T1000 (cell line): Measurements from ENCODE around the gene ULBP2.
"Not testable (repeated sequence)": the region's sequence is repeated elsewhere in the genome, so short reads cannot be mapped to it uniquely, and the experiment has no call there.

Source experiments
- DNase-seq: peaks from one replicate; lab custom pipeline; 2025; ENCODE audit warnings: mixed read lengths; lab: John Stamatoyannopoulos, UW

ULBP2 gene

GRCh38 chr6:149967591-149967990 is 25.8 kb downstream of the ULBP2 start:
- no peak for DNase-seq

- not testable (repeated sequence) for DNase-seq
These were observed 26.2 kb downstream of the ULBP2 start for GRCh38 chr6:149967999-149968398.

DNA sequence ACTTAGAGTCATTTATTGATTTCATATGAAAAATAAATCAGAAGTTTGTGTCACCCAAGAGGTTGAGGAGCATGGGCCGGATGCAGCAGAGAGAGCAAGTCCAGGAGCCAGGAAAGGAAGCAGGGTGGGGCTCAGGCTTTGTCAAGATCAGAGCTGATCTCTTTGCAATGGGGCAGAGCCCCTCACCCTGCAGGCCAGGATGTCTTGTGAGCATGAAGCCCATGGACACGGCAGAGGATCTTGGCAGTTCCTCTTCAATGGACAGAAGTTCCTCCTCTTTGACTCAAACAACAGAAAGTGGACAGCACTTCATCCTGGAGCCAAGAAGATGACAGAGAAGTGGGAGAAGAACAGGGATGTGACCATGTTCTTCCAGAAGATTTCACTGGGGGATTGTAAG is 27.1 kb downstream of the ULBP2 start:
- not testable (repeated sequence) for DNase-seq

DNA sequence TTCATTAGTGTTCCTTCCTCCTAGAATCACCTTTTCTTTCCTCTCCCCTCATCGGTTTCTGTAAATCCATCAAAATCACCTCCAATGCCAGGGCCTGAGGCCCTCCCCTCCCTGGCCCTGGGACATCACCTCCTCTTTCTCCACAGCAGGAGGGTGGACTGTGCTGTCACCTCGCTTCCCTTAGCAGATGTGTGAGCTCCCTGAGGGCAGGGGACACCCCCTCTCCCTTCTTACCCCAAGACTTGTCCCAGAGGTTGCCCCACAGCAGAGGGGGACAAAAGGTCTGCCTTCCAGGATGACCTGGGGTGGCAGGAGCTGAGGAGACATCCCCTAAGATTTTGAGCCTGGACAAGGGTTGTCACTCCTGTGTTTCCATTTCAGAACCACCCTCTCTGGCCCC is 27.8 kb downstream of the ULBP2 start:
- DNase-seq = no peak

DNA sequence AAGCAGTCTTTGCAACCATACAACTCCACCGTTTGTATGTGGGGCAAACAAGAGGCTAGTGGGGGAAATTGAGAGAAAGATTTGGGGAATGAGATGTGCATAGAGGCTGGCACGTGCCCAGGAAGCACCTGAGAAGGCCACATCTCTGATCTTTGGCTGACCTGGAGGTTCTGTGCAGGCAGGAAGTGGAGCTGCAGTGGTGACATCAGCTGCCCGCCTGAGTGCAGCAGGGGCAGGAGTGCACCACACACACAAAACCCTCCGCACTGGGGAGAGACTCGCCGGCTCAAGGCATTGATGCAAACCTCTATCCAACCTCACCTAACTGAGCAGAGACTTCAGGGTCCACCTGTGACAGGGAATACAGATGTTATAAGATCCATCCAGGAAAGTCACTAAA is 32.6 kb downstream of the ULBP2 start:
- not testable (repeated sequence) for DNase-seq

DNA sequence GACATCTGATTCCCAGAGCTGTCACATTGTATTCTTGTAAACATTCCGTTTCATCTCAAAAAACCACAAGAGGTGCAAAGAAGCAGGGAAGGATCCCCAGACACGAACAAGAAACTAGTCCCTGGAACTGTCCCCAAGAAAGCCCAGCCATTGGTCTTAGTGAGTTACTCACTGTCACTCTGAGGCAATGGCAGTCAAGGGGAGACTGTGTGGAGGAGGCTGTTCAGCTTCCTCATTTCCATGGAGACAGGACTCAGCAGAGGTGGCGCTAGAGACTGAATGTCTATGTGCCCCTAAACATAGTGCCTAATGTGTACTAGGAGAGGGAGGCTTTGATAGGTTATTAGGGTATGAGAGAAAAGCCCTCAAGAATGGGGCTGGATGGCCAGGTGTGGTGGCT is 33.0 kb downstream of the ULBP2 start:
- no peak for DNase-seq

GRCh38 chr6:149975400-149975799 is 33.6 kb downstream of the ULBP2 start:
- no peak for DNase-seq

DNA sequence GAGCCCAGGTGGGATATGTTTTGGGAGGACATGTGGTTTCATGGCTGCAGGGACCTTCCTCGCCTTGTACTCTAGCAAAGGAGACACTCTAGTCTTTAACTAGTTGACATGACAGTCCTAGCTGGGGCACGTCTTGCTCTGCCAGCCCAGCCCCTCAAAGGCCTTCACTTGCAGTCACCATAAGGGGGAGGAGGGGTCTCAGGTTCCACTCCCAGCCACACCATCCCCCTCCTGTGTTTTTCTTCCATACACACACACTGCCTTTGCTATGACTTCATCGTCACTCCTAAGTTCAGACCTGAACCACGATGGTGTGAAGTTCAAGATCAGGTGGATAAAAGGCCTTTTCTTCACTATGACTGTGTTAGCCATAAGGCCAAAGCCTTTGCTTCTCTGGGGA is 35.4 kb downstream of the ULBP2 start:
- no peak for DNase-seq

GRCh38 chr6:149978610-149979009 is 36.8 kb downstream of the ULBP2 start:
- no peak for DNase-seq

- no peak for DNase-seq
These were observed 37.5 kb downstream of the ULBP2 start for GRCh38 chr6:149979293-149979692.

DNA sequence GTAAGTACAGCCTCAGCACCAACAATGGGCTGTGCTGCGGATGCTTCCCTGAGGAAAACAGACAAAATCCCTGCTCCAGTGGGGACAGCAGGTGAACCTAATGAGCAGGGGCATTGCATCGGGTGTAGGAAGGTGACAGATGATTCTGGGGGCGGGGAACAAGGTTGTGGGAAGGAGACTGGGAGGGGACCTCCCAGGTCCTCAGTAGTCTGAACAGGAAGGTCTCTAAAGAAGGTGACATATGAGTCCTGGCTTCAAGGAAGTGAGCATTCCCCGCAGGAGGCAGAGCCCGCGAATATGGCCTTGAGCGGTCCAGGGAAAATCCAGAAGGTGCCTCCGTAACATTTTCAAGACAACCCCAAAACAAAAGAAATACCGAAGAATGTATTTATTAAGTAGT is 41.3 kb downstream of the ULBP2 start:
- DNase-seq = no peak

- no peak for DNase-seq
These were observed 43.0 kb downstream of the ULBP2 start for GRCh38 chr6:149984773-149985172.

- no peak for DNase-seq
These were observed 43.7 kb downstream of the ULBP2 start for GRCh38 chr6:149985481-149985937.

DNA sequence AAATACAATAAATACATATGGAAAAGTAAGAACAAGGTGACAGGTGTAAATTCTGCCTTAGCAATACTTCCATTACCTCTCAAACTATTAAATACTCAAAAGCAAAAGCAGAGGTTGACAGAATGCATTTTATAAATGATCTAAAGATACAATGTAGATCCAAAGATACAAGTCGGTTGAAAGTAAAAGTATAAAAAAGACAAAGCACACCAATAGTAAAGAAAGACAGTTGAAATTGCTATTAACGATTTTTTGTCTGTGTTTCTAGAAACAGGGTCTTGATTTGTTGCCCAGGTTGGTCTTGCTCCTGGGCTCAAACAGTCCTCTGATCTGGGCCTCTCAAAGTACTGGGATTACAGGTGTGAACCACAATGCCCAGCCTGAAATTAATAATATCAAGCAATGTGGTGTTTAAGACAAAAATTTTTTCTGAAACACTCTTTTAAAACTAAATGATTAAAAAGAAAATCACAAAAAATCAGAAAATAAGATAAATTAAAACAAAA is 45.8 kb downstream of the ULBP2 start:
- DNase-seq = no peak

DNA sequence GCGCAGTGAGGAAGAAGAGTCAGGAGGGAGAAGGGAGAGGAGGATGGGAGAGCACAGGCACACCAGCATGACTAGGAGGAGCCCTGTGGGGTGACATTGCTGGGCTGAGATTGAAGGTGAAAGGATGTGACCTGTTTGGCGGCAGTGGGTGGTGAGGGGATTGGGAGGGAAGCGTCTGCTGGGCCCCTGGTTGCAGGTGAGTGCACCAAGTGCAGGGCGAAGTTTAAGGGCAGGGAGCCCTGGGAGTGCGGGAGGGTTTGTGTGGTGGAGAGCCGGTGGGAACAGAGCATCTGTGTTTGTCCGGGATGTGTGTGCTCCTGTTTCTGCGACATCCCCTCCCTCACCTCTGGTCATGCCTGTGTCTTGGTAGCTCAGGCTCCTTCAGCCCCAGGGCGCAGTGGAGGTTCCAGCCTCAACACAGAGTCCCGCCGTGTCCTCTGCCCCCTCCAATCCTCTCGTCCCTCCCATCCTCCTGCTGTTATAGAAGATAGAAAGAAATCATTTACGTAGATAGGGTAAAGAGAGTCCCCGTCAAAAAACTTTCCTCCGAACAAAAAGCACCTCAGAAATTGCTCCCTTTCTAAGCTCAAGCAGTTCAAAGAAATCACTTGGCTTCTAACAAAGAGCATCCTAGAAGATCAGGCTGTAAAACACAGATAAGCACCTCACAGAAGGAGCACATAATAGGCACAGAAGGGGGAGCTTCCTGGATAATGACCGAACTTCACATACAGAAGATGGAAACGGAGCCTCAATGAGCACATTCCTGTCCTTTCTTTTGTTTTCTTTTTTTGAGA is 46.9 kb downstream of the ULBP2 start:
- DNase-seq = no peak

GRCh38 chr6:149990212-149990660 is 48.4 kb downstream of the ULBP2 start:
- DNase-seq = no peak

DNA sequence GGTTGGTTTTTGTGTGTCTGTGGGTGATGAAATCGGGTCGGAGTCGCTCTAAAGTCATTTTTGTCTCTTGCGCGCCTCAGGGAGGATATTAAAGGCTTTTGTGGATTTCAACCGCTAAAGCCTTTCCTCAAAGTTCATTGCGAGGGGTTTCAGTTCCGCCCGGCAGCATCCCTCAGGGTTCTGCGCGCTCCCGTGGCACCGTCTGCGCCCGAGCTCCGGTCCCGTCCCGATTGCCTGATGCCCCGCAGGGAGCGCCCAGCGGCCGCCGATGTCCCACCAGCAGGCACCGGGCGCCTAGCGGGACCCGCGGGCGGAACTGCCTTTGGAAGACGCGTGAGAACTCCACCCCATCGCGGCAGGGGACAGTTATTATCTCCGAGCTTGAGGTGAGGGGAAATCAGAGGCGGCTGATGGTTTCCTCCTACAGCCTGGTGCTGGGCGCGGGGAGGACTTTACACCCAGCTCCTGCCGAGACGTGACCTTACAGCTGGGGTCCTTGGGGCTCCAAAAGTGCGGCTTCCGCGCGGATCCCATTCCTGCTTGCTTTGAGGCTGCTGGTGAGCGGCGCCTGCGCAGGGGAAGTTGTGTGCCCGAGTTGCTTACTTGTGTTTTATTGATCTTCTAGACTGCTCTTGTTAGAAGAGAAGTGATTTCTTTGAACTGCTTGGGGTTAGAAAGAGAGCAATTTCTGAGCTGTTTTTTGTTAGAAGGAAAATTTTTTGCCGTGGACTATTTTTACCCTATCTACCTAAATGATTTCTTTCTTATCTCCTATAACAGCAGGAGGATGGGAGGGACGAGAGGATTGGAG is 49.1 kb downstream of the ULBP2 start:
- DNase-seq = no peak

GRCh38 chr6:149991472-149991795 is 49.6 kb downstream of the ULBP2 start:
- not testable (repeated sequence) for DNase-seq

- DNase-seq = no peak
These were observed 50.0 kb downstream of the ULBP2 start for GRCh38 chr6:149991838-149992237.

DNA sequence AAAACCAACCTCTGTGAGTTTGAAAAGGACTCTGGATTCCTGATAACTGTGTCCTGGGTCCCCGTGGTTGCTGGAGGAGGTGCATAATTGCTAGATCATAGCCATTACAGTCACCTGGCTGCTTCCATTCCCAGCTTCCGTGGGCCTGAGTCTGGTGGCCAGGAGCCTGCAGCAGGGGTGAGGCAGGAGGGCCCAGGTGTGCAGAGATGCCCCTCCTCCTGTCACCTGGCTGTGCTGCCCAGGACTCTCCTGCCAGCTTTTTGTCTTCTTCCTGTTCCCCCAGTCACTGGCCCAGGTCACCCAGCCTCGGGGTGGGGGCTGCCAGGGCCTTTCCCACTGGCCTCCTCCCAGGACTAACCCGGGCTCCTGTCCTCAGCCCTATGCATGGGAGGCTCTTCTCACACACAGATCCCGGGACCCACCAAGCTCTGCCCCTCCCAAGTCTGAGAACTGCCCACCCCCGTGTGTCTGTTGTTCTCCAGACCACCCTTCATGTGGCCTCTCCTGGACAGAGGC is 53.5 kb downstream of the ULBP2 start:
- no peak for DNase-seq

DNA sequence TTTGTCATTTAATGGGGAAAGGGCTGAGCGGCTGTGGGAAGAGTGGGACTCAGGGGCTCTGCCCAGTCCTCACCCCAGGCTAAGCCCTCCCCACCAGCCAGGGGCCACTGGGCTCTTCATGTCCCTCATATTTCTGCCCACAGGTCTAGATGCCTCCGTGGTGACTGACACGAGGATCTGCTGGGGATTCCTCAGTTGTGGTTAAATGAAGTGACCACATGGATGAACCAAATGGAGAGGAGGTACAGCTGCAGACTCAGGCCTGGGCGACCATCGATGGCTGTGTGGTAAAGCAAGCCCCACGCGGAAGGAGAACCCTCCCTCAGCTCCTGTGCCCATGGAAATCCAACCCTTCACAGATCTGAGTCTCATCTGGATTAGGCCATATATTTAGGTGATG is 54.2 kb downstream of the ULBP2 start:
- DNase-seq = no peak
